HG03378 (cell line): ENCODE measurements around the gene OR1C1.
"Not testable (repeated sequence)": the region's sequence is repeated elsewhere in the genome, so short reads cannot be mapped to it uniquely, and the experiment has no call there.

Experiments
- ATAC-seq: cut with Tn5 transposase; IDR thresholded peaks from one replicate; pipeline ENCODE4 v1.9.1; 2021; ENCODE audit warnings: mild to moderate bottlenecking, moderate library complexity; ENCODE audit not compliant: unreplicated experiment

The OR1C1 gene

GRCh38 chr1:247760456-247760855 is at the start of gene OR1C1:
TSS of gene OR1C1 (minus strand) at chr1:247760556. CDS start at chr1:247758406, 2,150 bp downstream.
- ATAC-seq, result no peak

DNA sequence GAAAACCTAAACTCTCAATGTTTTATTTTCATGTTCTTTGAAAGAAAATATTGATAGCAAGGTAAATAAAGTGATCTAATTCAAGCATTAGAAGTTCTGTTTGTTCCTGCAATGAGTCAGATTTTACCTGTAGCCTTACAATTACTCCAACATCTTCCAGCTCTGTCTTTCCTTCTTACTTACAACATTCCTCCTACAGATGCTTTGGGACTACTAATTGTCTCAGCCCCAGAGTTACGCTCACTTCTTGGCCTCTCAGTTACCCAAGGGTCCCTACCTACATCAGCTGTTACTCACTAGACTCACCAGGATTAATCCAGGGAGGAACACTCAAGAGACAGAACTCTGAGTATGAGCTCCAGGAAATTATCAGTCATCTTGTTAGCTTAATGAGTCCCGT is 37.2 kb upstream of the OR1C1 start:
- no peak for ATAC-seq

DNA sequence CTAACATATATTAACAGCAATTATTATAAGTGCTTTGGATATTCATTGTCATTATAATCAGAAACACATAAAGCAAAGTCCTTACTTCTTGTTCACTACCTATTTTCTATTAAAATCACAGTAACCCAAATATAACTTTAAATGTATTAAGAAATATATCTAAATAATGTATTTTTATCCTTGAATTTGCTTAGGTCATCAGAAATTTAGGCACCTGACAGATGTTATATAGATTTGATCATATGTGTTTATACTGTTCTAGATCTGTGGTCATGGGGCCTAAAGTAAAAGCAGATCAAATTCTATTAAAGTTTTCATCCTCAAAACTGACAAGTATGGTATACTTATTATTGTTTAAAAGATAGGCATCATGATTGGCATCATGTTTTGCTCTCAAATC is 9.2 kb upstream of the OR1C1 start:
- no peak for ATAC-seq

- ATAC-seq, result not testable (repeated sequence)
These were observed 6.0 kb downstream of the OR1C1 start for GRCh38 chr1:247754311-247754710.

DNA sequence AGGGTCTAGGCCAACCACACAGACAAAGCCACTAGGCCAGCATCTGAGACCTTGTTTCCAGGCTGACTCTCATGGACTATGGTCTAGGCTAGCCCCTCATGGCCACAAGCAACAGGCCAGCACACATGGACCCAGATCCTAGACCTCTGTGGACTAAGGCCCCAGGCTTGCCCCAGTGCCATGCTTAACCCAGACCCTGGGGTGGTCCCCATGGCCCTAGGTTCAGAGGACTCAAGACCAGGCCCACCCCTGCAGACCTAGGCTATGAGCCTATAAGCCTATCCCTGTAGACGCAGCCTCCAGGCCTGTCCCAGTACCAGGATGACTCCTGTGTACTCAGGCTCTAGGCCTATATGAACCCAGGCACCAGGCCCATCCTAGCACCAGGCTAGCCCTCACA is 10.5 kb downstream of the OR1C1 start:
- no peak for ATAC-seq

GRCh38 chr1:247748041-247748440 is 12.3 kb downstream of the OR1C1 start, which contains the start of gene OR14A2:
TSS of gene OR14A2 (minus strand) at chr1:247748141.
- no peak for ATAC-seq

DNA sequence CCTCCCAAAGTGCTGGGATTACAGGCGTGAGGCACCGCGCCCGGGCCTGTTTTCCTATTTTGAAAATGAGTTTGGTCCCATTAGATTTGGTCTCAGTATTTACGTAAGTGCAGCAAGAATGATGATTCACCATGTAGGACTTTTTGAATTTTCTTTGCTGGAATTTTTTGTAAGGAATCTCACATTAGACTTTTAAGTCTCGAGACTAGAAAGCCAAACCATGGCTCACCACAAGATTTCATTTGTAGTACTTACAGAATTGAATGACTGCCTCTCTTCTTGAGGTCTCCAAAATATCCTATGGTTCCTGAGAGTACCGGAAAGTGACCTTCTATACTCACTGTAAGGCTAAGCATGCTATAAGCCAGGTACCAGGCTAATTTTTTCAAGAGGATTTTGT is 12.7 kb downstream of the OR1C1 start:
- no peak for ATAC-seq

DNA sequence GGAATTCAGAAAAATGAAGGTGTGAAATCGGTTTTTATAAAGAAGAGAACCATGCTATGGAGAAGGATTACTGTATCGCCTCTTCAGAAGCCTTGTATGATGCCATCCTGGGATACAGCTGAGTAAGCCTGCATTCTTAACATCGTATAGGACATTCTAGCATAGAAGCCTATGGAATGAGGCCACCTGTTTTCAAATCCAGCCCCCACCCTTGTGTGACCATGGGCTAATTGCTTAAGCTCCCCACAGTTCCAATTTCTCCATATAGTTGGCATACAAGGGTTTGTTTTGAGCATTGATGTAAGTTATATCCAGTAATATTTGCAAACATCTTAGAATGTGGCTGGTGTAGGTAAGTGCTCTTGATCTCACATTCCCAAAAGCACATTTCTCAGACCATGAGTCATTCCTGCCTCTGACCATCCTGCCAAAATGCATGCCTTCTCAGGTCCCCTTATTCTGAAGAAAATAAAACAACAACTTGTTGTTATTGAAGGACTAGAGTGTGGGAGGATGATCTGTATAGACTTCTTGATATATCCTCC is 13.9 kb downstream of the OR1C1 start:
- no peak for ATAC-seq

- not testable (repeated sequence) for ATAC-seq
These were observed 18.1 kb downstream of the OR1C1 start for GRCh38 chr1:247742215-247742760.

DNA sequence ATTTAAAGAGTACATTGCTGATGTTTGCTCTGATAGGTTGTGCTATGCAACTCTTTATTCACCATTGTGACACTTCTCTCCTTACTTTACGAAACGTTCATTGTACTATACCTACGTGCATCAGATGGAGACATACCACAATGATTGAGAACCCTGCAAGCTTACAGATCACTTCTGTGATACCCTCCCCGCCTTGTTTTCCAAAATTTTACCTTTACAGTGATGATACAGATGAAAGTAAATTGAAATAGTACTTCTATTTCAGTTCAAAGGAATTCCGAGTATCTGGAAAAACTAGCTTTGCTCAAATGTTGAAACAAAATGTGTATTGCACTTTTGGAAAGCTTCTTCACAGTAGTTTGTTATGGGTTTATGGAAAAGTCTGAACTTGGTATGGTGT is 18.6 kb downstream of the OR1C1 start:
- ATAC-seq, result no peak

GRCh38 chr1:247740721-247741120 is 19.6 kb downstream of the OR1C1 start:
- no peak for ATAC-seq

DNA sequence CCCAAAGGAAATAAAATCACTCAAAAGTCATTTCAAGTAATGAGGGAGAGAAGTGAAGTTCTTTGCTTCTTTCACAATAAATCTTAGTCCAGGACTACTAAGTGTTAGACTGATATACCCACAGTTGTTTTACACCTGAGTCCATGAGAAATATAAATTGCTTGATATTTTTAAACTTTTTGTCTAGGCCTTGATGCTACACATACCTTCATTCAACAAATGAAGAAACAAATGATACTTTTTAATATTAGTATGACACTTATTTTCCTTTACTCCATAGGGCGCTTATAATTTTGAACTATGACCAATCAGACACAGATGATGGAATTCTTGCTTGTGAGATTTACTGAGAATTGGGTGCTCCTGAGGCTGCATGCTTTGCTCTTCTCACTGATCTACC is 22.0 kb downstream of the OR1C1 start, which contains the start of gene OR14K1:
Gene OR14K1 (plus strand): TSS at position 301 of the 400 bp plus-strand sequence. CDS start 0 bp downstream, at position 301.
- no peak for ATAC-seq

DNA sequence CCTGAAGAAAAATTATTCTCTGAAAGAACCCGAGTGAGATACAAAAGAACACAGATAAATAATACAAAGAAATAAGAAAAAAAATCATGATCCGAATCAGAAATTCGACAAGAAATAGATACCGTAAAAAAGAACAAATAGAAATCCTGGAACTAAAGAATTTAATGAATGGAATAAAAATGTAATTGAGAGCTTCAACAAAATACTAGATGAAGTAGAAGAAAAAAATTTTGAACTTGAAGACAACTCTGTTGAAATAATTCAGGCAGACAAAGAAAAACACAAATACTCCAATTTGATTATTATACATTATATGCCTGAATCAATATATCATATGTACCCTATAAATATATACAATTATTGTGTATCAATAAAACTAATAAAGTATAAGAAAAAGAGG is 39.1 kb downstream of the OR1C1 start:
- ATAC-seq, result no peak

DNA sequence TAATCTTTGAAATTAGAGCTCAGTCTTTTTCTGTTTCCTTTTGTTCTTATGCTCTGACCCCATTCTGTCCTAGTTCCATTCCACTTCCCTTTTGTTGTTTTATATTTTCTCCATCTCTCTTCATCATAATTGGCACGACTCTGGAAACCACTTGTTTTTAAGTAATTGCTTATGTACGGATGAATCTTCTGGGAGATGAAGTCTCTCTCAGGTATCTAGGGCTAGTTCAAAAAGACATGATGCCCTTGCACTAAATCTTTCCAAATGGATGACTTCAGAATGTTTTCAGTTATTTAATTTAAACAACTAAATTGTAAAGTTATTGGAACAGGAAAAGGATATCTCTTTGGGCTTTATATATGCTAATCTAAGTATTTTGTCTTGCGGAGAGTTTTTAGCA is 43.8 kb downstream of the OR1C1 start, which contains the start of gene OR6F1:
Gene OR6F1 (minus strand): TSS at position 101 of the 400 bp plus-strand sequence. CDS start 3,891 bp downstream, outside the sequence.
- no peak for ATAC-seq

GRCh38 chr1:247713753-247714152 is 46.6 kb downstream of the OR1C1 start:
- ATAC-seq, result no peak

GRCh38 chr1:247710681-247711080 is 49.7 kb downstream of the OR1C1 start:
- not testable (repeated sequence) for ATAC-seq
